ACC112 (cell line): Measurements from ENCODE around the gene ENAH.

Experiments
- H2AFZ ChIP-seq: fragments of 200-600 bp; sonication (generic); one replicate; pipeline ENCODE4 v1.6.0; 2017; ENCODE audit warnings: antibody characterized with exemption, low read length; ENCODE audit not compliant: unreplicated experiment
- H3K27ac ChIP-seq: fragments of 200-600 bp; sonication (generic); 2 replicates; pipeline ENCODE4 v1.5.1; 2014; ENCODE audit warnings: low read depth, mild to moderate bottlenecking, antibody characterized with exemption, low read length, moderate library complexity
- H3K27me3 ChIP-seq: fragments of 200-600 bp; sonication (generic); 2 replicates; pipeline ENCODE4 v1.6.1; 2014; ENCODE audit warnings: mild to moderate bottlenecking, antibody characterized with exemption, low read length, moderate library complexity, mixed read lengths; ENCODE audit not compliant: insufficient read depth
- H3K36me3 ChIP-seq: fragments of 200-600 bp; sonication (generic); 2 replicates; pipeline ENCODE4 v1.6.1; 2016; ENCODE audit warnings: mild to moderate bottlenecking, antibody characterized with exemption, low read length, moderate library complexity, mixed read lengths; ENCODE audit not compliant: insufficient read depth
- H3K4me1 ChIP-seq: fragments of 200-600 bp; sonication (generic); one replicate; pipeline ENCODE4 v1.6.1; 2016; ENCODE audit warnings: low read length, mixed read lengths; ENCODE audit not compliant: insufficient read depth, unreplicated experiment, control insufficient read depth
- H3K4me3 ChIP-seq: fragments of 200-600 bp; sonication (generic); 2 replicates; pipeline ENCODE4 v1.5.1; 2014; ENCODE audit warnings: mild to moderate bottlenecking, low read depth, low read length
- H3K79me2 ChIP-seq: fragments of 200-600 bp; sonication (generic); one replicate; pipeline ENCODE4 v1.6.0; 2016; ENCODE audit warnings: low read length; ENCODE audit not compliant: control insufficient read depth, unreplicated experiment, insufficient read depth

The ENAH gene

DNA sequence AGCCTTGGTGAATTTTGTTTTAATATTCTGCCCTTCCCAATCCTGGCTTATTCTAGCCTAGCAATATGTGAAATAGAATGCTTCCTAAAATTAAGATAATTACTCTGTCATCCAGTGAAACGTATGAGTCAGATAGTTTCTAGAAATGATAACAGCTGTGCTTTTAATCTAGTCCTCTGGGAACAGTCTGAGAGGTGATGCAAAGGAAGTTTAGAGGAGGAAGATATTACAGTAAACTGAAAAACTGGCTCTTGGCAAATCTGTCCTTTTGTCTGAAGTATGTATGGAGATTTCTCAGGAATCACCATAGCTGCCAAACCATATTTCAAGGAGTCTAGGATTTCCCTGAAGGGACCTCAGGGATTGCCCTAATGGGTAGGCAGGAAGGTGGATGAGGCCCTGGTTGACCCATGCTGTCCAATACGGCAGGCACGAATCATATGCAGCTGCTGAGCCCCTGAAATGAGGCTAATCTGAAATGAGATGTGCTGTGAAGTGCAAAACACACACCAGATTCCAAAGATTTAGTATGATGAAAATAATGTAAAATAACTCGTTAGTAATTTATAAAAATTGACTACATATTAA, 154.3 kb downstream of the ENAH start:
- H3K4me1 ChIP-seq, result peaks cover 7% of the 10 kb centered on the region
- H3K27ac ChIP-seq, result peak overlapping the region; percentile 25; the same call in 1 of the 2 replicates
- H3K79me2 ChIP-seq, result no peaks in the 10 kb centered on the region
- peaks cover 33% of the 10 kb centered on the region for H3K36me3 ChIP-seq
- no peak overlapping the region for H2AFZ ChIP-seq
- H3K4me3 ChIP-seq, result no peak overlapping the region
- no peaks in the 10 kb centered on the region for H3K27me3 ChIP-seq

DNA sequence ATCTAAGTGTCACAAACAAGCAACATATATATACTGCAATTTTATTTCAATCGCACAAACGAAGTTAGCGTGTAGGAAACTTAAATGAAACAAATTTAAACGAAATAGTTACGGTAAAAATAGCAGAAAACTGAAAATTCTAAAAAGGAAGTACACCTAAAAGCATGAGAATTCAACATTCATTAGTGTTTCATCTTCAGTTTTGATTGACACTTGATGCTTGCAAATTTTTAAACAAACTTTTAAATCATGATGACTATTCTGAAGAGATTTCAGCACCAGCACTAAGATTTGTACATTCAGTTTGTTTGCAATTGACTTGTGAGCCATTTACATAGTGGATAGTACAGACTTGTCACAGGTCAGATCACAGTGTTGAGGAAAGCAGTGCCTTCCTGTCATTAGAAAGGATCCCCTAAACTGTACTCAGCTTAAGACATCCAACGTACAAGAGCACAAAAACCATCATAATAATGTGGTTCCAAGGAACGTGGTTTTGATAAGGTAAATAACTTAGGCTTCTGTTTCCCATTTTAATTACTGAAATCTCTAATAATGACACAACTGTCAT, 158.0 kb downstream of the ENAH start:
- peaks cover 23% of the 10 kb centered on the region for H3K36me3 ChIP-seq
- H3K27ac ChIP-seq, result no peak overlapping the region
- H3K27me3 ChIP-seq, result no peaks in the 10 kb centered on the region
- no peak overlapping the region for H3K4me3 ChIP-seq
- H3K4me1 ChIP-seq, result peaks cover 7% of the 10 kb centered on the region
- no peak overlapping the region for H2AFZ ChIP-seq
- no peaks in the 10 kb centered on the region for H3K79me2 ChIP-seq

- Histone ChIP-seq H3K27ac (no peak overlapping the region), H3K79me2 (no peaks in the 10 kb centered on the region), H3K36me3 (peaks cover 22% of the 10 kb centered on the region), H3K4me3 (no peak overlapping the region), H2AFZ (no peak overlapping the region), H3K27me3 (no peaks in the 10 kb centered on the region), H3K4me1 (peaks cover 6% of the 10 kb centered on the region)
These were observed 159.2 kb downstream of the ENAH start for GRCh38 chr1:225493591-225494246.

DNA sequence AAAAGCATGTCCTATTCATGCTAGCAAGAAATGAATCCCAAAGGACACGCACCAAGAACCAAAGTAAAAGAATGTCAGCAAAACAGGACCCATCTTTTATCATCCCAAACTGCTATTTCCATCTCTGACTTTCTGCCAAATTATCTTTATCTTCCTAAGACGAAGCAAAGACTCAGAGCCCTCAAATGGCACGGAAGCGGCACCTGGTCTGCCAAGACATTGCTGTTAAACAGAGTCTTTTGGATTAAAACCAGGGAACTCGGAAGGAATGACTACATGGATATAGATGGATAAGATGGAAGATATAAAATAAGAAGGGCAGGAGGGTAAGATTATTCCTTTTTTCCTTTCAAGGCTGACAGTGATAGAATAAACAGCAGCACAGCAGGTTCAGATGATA, 164.2 kb downstream of the ENAH start:
- no peak overlapping the region for H3K4me3 ChIP-seq
- H3K27me3 ChIP-seq, result no peaks in the 10 kb centered on the region
- no peaks in the 10 kb centered on the region for H3K79me2 ChIP-seq
- H3K4me1 ChIP-seq, result no peaks in the 10 kb centered on the region
- no peak overlapping the region for H2AFZ ChIP-seq
- H3K36me3 ChIP-seq, result peaks cover 2% of the 10 kb centered on the region; the same call in 1 of the 2 replicates
- no peak overlapping the region for H3K27ac ChIP-seq

GRCh38 chr1:225486856-225487255, 166.1 kb downstream of the ENAH start:
- H2AFZ ChIP-seq, result no peak overlapping the region
- H3K36me3 ChIP-seq, result no peaks in the 10 kb centered on the region

GRCh38 chr1:225485991-225486530, 166.9 kb downstream of the ENAH start:
- Histone ChIP-seq H3K36me3 (no peaks in the 10 kb centered on the region), H2AFZ (no peak overlapping the region), H3K79me2 (no peaks in the 10 kb centered on the region), H3K4me3 (no peak overlapping the region), H3K4me1 (no peaks in the 10 kb centered on the region), H3K27me3 (no peaks in the 10 kb centered on the region), H3K27ac (no peak overlapping the region)

More at GRCh38 chr1:225486856-225487255, 166.1 kb downstream of the ENAH start:
- Histone ChIP-seq H3K79me2 (no peaks in the 10 kb centered on the region), H3K4me1 (no peaks in the 10 kb centered on the region), H3K27me3 (no peaks in the 10 kb centered on the region), H3K27ac (no peak overlapping the region), H3K4me3 (no peak overlapping the region)

- Histone ChIP-seq H3K27ac (no peak overlapping the region), H3K4me3 (no peak overlapping the region), H3K27me3 (no peaks in the 10 kb centered on the region), H2AFZ (no peak overlapping the region), H3K79me2 (no peaks in the 10 kb centered on the region), H3K36me3 (no peaks in the 10 kb centered on the region), H3K4me1 (no peaks in the 10 kb centered on the region)
These were observed 167.7 kb downstream of the ENAH start for GRCh38 chr1:225485226-225485625.

DNA sequence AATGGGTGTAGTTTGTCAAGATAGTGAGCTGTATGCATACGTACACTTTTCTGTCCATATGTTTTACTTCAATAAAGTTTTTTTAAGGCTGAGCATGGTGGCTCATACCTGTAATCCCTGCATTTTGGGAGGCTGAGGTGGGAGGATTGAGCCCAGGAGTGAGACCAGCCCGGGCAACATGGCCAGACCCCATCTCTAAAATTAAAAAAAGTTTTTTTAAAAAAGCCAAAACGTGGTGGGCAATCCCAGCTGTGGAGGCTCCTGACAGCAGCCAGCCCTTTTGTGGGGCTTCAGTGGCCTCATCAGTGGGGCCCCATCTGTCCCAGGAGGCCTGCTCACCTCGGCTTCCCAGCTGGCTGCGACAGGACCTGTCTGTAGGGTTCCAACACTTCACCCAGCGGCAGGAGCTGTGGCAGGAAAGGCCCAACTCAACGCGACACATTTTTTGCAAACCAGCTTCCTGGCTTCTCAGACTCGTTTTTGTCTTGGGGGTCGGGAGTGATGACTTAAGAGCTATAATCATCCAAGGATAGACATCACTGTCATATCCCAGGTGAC, 168.2 kb downstream of the ENAH start:
- no peaks in the 10 kb centered on the region for H3K4me1 ChIP-seq
- H2AFZ ChIP-seq, result no peak overlapping the region
- no peak overlapping the region for H3K27ac ChIP-seq
- no peaks in the 10 kb centered on the region for H3K79me2 ChIP-seq
- H3K36me3 ChIP-seq, result no peaks in the 10 kb centered on the region
- no peaks in the 10 kb centered on the region for H3K27me3 ChIP-seq
- no peak overlapping the region for H3K4me3 ChIP-seq

- H3K4me3 ChIP-seq, result no peak overlapping the region
- no peak overlapping the region for H3K27ac ChIP-seq
- no peaks in the 10 kb centered on the region for H3K36me3 ChIP-seq
- H2AFZ ChIP-seq, result no peak overlapping the region
- H3K79me2 ChIP-seq, result no peaks in the 10 kb centered on the region
- H3K27me3 ChIP-seq, result no peaks in the 10 kb centered on the region
- H3K4me1 ChIP-seq, result no peaks in the 10 kb centered on the region
These were observed 168.9 kb downstream of the ENAH start for GRCh38 chr1:225483818-225484656.

- Histone ChIP-seq H3K27ac (no peak overlapping the region), H3K4me3 (no peak overlapping the region), H3K79me2 (no peaks in the 10 kb centered on the region), H2AFZ (no peak overlapping the region), H3K4me1 (no peaks in the 10 kb centered on the region), H3K36me3 (no peaks in the 10 kb centered on the region), H3K27me3 (no peaks in the 10 kb centered on the region)
These were observed 170.4 kb downstream of the ENAH start for GRCh38 chr1:225482421-225482950.
